HG02870 (cell line): ENCODE data around the gene ABHD8.

Experiments
- ATAC-seq: cut with Tn5 transposase; IDR thresholded peaks from one replicate; pipeline ENCODE4 v1.9.1; 2021; ENCODE audit warnings: mild to moderate bottlenecking, moderate library complexity; ENCODE audit not compliant: unreplicated experiment

The ABHD8 gene

GRCh38 chr19:17321655-17322489 is 18.6 kb upstream of the ABHD8 start:
- ATAC-seq, result no peak

GRCh38 chr19:17320435-17320834 is 17.2 kb upstream of the ABHD8 start:
- no peak for ATAC-seq

GRCh38 chr19:17319473-17320238 is 16.4 kb upstream of the ABHD8 start:
- no peak for ATAC-seq

GRCh38 chr19:17318966-17319365 is 15.7 kb upstream of the ABHD8 start:
- no peak for ATAC-seq

GRCh38 chr19:17314007-17314593 is 10.9 kb upstream of the ABHD8 start:
- ATAC-seq, result no peak

- no peak for ATAC-seq
Observed at GRCh38 chr19:17312189-17313113, 9.2 kb upstream of the ABHD8 start.

- ATAC-seq, result no peak
Observed at GRCh38 chr19:17311455-17312188, 8.4 kb upstream of the ABHD8 start.

- no peak for ATAC-seq
Observed at GRCh38 chr19:17309965-17310461, 6.8 kb upstream of the ABHD8 start.

- ATAC-seq, result peak; percentile 59
Observed at GRCh38 chr19:17309198-17309964, 6.2 kb upstream of the ABHD8 start, which contains the start of gene DDA1. Gene DDA1, plus strand, starts transcription at chr19:17309563. Its CDS starts 92 bp downstream, at chr19:17309655.

GRCh38 chr19:17307876-17308377 is 4.7 kb upstream of the ABHD8 start:
- ATAC-seq, result no peak

- no peak for ATAC-seq
Observed at GRCh38 chr19:17306285-17306714, 3.1 kb upstream of the ABHD8 start.

- ATAC-seq, result peak; percentile 51
Observed at GRCh38 chr19:17305517-17306284, 2.5 kb upstream of the ABHD8 start, which contains the start of gene MRPL34. Gene MRPL34, plus strand, starts transcription at chr19:17305872. Its CDS starts 21 bp downstream, at chr19:17305893.

GRCh38 chr19:17305216-17305516 is 1.9 kb upstream of the ABHD8 start:
- ATAC-seq, result no peak

- no peak for ATAC-seq
Observed at GRCh38 chr19:17304386-17305215, 1.4 kb upstream of the ABHD8 start.

GRCh38 chr19:17303940-17304267 is 679 bp upstream of the ABHD8 start:
- no peak for ATAC-seq

GRCh38 chr19:17302391-17303166 is 646 bp downstream of the ABHD8 start:
- no peak for ATAC-seq
